ENCODE data around the gene NKD1.

- TF ChIP-seq, protein P1, sequence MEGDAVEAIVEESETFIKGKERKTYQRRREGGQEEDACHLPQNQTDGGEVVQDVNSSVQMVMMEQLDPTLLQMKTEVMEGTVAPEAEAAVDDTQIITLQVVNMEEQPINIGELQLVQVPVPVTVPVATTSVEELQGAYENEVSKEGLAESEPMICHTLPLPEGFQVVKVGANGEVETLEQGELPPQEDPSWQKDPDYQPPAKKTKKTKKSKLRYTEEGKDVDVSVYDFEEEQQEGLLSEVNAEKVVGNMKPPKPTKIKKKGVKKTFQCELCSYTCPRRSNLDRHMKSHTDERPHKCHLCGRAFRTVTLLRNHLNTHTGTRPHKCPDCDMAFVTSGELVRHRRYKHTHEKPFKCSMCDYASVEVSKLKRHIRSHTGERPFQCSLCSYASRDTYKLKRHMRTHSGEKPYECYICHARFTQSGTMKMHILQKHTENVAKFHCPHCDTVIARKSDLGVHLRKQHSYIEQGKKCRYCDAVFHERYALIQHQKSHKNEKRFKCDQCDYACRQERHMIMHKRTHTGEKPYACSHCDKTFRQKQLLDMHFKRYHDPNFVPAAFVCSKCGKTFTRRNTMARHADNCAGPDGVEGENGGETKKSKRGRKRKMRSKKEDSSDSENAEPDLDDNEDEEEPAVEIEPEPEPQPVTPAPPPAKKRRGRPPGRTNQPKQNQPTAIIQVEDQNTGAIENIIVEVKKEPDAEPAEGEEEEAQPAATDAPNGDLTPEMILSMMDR (IDR thresholded peaks at IDR 0.05): no peak
- TF ChIP-seq POLR2A (IDR thresholded peaks at IDR 0.05; ENCODE audit: low read depth): no peak
Observed at GRCh38 chr16:50629334-50629733, 81.1 kb downstream of the NKD1 start.
